Measurements from ENCODE around the gene LMAN2L.

The LMAN2L gene

DNA sequence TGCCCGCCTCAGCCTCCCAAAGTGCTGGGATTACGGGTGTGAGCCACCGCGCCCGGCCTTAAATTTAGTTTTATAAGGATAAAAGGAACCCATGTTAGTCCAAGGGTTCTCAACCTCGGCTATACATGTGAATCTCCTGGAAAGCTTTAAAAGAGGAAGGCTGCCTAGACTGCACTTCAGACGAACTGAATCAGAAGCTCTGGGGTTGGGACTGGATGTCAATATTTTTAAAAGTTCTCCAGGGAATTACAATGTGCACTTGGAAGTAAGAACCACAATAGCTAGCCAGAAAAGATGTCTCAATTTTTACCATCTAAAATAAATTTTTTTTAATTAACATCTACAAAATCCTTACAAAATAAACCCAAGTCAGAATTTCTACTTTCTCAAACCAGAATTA lies 10.1 kb downstream of the LMAN2L start:
- intact Hi-C loops (cut with DNase I) = no loop called here
- no peak for DNase-seq

DNA sequence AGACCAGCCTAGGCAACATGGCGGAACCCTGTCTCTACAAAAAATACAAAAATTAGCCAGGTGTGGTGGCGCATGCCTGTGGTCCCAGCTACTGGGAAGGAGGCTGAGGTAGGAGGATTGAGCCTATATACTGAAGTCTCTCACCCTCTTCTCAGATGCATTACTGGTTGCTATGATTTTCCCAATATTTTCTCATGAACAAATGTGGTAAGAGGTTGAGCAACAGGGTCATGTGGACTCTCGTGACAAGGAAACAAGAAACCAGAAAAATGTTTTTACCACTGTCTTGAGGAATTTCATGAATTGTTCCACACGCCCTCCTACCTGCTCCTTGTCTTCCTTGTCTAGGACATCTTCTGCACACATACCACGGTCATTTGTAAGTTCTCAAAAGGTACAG lies 12.4 kb downstream of the LMAN2L start:
- intact Hi-C loops (cut with DNase I) = no loop called here
- no peak for DNase-seq

DNA sequence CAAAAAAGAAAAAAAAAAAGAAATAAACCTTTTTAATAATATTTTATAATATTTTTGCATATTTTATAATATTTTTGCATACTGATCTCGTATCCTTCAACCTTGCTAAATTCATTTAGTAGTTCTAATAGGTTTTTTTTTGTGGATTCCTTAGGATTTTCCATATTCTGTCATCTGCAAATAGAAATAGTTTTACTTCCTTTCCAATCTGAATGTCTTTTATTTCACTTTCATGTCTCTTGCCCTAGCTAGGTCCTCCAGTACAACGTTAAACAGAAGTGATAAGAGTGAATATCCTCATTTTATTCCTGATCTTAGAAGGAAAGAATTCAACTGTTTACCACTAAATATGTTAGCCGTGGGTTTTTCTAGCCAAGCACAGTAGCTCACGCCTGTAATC lies 13.7 kb downstream of the LMAN2L start:
- intact Hi-C loops (cut with DNase I) = no loop called here
- DNase-seq = no peak

DNA sequence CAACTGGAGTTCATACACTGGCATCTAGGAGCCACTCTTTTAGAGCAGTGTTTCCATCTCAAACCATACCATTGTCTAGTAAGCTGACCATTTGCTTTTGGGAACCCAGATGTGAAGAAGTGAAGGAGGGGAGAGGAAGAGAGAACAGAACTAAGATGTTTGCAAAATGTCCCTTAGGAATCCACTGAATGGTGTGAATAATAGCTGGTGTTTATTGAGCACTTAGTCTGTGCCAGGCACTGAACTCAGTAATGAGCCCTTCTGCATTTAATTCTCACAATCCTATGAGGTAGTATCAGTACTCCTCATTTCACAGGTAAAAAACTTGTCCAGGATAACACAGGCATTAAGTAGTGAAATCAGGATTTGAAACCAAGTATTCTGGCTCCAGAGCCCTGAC lies 23.5 kb downstream of the LMAN2L start:
- no peak for DNase-seq
- intact Hi-C loops (cut with DNase I) = no loop called here

DNA sequence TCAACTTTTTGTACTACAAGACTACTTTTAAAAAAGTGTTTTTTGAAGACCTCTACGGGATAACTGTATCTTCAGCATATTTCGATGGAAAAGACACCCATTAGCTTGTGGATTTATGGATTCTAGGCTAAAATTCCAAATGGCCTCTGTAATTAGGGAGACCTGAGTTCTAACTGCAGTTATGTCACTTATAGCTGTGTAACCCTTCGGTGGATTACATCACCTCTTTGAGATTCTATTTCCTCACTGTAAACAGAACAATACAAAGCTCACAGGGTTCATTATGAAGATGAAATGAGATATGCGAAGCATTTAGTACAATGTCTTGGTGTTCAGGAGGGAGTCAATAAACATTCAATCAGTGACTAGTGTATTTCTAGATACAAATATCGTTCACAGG lies 24.2 kb downstream of the LMAN2L start:
- DNase-seq = no peak
- intact Hi-C loops (cut with DNase I) = no loop called here

DNA sequence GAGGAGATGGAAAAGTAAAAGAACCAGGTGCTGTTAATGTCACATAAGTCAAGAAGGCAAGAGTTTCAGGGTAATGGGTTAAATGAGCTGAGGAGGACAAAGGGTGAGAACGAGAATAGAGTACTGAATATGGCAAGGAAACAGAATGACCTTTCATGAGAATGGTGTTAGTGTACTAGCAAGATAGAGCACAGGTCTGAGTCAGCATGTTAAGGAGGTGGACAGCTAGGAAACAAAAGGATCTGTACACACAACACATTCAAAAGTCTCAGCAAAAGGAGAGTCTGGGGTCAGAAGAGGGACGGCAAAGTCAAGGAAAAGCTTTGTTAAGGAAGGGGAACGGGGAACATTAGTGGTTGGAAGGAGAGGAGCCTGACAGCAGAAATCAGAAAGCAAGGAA lies 28.9 kb downstream of the LMAN2L start:
- intact Hi-C loops (cut with DNase I) = no loop called here
- no peak for DNase-seq

DNA sequence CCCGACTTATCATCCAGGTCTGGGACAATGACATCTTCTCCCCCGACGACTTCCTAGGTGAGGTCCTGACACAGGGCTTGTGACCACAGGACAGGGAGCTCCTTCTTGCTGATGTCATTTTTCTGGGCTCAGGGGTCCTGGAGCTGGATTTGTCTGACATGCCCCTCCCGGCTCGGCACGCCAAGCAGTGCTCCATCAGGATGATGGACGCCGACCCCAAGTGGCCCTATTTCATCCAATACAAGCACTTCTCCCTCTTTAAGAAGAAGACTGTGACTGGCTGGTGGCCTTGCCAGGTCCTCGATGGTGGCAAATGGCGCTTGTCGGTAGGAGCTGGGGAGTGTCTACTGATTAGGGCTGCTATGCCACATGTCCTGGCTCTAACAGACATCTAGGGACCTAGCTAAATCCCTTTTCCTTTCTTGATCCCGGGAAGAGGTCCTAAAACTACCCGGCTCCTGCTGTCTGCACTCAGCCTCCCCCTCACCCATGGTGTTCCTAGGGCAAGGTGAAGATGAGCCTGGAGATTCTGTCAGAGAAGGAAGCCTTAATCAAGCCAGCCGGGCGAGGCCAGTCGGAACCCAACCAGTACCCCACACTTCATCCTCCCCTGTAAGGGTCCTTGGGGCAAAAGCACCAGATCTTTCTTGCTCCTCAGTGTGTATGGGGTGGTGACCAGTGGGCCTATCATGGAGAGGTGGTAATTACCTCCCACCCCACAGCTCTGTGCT lies 36.7 kb downstream of the LMAN2L start:
- no peak for DNase-seq
- intact Hi-C loops (cut with DNase I) = no loop called here

DNA sequence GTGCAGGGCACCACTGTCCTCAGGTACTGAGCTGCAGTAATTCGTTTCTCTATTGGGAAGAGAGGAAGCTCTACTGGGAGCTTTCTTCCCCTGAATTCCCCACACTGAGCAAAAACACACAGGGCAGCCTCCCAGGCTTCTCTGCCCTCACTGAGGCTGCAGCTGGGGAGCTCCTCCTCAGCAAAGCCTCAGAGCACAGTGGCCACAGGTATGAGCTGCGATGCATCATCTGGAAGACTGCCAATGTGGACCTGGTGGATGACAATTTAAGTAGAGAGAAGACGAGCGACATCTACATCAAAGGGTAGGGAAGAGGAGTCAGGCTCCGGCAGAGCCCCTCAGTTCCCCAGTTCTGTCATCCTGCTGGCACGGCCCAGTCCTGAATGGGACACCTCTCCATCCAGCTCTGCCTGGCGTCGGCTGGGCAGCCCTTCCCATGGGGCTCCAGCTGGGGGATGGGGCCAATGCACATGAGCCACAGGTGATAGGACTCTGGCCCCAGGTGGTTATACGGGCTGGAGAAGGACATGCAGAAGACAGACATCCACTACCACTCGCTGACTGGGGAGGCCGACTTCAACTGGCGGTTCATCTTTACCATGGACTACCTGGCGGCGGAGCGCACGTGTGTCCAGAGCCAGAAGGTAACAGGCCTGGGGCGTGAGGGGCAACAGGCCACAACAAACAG lies 37.6 kb downstream of the LMAN2L start:
- no peak for DNase-seq
- intact Hi-C loops (cut with DNase I) = no loop called here

DNA sequence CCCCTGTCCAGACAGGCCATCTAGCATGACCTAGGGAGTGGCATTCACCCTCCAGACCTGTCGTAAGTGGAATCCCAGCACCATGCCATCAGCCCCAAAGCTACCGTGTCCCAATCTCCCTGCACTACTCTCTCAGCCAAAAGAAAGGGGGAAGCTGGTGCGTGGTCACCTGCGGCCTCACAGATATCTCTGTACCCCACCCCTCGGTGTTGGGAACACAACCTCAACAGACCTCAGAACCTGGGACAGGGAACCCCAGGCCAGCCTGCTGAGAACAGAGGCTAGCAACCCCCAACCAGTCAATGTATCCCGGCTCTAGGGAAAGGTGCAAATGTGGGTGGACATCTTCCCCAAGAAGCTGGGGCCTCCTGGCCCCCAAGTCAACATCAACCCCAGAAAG lies 38.2 kb downstream of the LMAN2L start:
- intact Hi-C loops (cut with DNase I) = no loop called here
- no peak for DNase-seq

DNA sequence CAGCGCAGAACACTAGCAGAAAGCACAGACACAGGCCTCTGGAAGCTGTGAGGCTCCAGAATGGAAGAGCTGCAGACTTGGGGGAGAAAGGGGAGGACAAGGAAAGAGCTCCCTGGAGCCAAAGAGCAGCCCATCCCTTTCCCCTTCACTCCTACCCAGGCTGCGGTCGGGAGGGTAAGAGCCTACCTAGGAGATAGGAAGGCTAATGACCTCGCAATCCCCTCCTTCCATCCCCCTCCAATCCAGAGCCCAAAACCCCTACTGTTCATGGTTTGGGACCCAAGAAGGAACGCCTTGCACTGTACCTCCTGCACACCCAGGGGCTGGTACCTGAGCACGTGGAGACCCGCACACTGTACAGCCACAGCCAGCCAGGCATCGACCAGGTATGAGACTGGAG lies 39.8 kb downstream of the LMAN2L start:
- intact Hi-C loops (cut with DNase I) = no loop called here
- DNase-seq = no peak

DNA sequence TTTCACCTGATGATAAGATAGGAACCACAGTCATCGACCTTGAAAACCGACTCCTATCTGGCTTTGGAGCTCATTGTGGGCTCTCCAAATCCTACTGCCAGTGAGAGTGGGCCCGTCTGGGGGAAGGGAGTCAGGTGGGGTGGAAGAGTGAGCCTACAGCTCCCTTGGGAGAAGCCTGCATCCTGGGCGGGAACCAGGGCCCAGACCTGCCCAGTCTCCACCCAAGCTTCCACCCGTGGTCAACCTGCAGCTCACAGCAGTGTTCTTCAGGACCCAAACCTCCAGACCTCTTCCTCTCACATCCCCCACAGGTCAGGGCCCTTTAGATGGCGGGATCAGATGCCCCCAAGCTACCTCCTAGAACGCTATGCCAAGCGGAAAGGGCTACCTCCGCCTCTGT lies 40.2 kb downstream of the LMAN2L start:
- DNase-seq = no peak
- intact Hi-C loops (cut with DNase I) = no loop called here

DNA sequence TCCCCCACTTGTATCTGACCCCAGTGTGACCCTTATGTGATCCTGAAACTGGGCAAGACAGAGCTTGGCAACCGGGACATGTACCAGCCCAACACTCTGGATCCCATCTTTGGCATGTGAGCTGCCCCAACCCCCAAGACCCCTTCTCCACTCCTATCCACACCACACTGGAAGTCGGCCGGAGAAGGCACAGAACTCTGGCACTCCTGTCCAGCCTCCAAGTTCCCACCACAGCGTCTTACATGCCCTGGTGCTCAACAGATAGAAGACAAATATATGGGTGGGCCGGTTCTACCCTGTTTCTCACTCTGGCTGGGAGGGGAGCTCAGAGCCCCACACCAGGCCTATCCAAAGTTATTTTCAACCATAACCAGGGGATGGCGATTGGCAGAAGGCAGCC lies 40.8 kb downstream of the LMAN2L start:
- no peak for DNase-seq
- intact Hi-C loops (cut with DNase I) = no loop called here

DNA sequence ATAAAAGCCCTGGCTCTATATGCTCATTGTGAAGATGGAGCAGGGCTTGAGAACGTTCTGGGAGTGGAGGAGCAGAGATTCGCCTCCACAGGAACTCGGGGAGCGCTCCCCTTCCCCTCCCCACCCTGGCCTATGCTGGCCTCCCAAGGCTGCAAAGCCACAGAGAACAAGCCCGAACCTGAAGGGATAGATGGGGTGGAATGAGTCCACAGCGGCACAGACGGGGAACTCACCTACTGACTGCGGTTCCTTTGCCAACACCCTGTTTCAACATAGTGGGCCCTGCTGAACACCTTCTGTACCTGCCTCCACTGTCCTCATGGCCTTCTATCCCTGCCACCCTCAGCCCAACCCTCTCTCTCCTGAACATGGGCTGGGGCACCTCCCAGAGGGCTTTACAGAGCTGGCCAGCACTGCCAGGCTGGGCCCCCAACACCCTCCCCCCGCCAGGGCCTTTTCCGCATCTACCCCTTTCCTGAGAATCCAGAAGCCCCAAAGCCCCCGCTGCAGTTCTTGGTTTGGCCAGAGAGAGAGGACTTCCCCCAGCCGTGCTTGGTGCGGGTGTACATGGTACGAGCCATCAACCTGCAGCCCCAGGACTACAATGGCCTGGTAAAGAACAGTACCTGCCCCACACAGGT lies 41.5 kb downstream of the LMAN2L start:
- intact Hi-C loops (cut with DNase I) = no loop called here
- no peak for DNase-seq

DNA sequence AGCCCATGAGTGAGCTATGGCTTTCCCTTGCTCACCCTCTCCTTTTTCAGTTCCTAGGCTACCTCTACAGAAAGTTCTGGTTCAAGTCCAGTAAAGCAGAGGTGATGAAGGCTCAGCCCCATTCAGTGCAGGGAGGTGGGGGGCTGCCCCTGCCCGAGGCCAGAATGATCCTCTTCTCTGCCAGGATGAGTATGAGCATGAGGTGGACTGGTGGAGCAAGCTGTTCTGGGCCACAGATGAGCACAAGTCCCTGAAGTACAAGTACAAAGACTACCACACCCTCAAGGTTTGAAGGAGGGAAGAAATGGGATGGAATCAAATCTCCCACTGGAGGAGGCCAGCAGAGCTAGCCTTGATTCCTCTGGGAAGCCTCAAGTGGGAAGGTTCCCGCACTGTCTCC lies 42.4 kb downstream of the LMAN2L start:
- intact Hi-C loops (cut with DNase I) = no loop called here
- DNase-seq = no peak

DNA sequence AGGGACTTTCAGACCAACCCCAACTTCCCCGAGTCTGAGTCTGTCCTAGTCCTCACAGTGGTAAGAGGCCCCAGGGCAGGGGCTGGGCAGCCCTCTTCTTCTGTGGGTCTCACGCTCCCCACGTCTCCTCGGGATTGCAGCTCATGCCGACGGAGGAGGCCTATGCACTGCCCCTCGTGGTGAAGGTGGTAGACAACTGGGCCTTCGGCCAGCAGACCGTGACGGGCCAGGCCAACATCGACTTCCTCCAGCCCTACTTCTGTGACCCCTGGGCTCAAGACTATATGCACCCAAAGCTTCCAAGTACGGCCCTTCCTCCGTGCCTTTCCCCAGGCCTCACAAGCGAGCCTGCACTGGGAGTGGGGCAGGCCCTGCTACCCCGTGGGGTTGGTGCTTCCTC lies 44.3 kb downstream of the LMAN2L start:
- no peak for DNase-seq
- intact Hi-C loops (cut with DNase I) = no loop called here

DNA sequence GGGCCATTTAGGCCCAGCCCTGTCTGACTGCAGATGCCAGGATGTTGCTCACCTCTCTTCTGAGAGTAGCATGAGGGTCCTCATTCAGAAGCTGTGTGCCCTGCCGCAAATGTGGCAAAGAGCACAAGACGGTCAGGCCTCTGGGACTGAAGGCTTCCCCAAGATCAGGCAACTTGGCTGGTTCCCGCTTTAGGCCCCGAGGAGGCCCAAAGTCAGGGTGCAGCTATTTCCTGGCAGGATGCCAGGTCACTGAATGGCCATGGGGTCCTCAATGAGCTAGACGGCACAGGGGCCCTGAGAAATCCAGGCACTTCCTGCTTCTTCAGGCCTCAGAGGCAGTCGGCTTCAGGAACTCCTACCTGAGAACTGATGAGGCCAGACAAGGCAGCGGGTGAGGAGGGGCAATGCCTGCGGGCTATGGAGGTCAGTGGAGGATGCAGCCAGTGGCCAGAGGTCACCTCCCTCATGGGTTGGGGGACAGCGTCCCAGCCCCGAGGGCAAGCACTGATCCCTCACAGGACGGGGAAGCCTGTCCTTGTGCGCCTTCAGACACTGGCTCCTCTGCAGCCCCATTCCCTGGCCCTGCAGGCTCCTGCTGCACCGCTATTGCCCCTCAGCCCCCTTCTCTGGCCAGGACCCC lies 44.9 kb downstream of the LMAN2L start:
- intact Hi-C loops (cut with DNase I) = no loop called here
- DNase-seq = no peak

DNA sequence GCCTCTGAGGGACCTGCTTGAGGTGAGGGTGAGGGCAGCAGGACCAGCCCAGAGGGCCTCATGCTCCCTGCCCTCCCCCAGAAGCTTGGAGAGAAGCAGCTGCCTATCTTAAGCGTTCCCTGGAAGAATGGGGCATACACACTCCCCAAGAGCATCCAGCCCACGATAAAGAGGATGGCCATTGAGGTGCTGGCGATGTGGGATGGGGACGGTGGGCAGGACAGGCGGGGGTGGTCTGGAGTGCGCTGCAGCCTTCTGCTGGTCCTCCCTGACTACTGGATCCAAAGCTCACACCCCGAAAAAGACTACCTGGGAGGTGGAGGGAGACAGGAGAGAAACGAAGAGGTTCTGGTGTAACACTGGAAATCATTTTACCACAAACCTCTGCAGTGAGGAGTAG lies 45.6 kb downstream of the LMAN2L start:
- DNase-seq = no peak
- intact Hi-C loops (cut with DNase I) = no loop called here

DNA sequence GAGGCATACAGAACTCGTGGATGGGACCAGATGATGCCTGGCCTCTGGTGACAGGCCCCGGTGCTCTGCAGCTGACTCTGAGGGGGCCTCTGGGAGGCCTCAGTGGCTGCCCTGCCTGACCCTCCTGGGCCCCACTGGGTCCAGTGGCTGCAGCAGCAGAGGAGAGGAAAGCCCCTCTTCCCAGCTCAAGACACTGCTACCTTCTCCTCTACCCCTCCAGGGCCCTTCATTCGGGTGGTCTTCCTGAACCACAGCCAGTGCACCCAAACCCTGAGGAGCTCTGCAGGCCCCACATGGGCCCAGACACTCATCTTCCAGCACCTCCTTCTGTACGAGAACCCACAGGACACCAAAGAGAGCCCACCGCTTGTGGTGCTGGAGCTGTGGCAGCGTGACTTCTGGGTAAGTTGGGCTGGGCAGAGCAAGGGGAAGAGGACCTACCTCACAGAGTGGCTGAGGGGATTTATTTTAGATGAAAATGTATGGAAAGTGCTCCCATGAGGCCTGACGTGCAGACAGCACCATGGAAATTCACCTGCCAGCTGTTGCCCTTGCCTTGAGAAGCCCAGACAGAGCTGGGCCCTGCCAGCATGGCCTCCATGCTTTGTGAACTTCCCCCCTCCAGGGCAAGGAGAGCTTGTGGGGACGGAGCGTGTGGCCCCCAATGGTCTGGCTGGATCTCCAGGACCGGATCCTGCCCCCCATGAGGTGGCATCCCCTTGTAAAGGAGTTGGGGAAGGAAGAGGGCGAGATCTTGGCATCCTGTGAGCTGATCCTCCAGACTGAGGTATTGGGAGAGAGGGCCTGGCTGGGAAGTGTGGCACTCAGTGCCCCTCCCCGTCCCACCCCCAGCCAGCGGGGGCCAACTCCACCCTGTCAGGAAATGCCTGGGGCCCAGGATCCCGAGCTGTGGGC lies 46.3 kb downstream of the LMAN2L start:
- intact Hi-C loops (cut with DNase I) = no loop called here
- DNase-seq = no peak
